SIG-M5 treated with dmso at 0.1 percent for 504 hours (cell line): Measurements from ENCODE around the gene CATSPER4.

Experiments
- DNase-seq: peaks from one replicate; lab custom pipeline; 2025; ENCODE audit not compliant: unreplicated experiment; lab: John Stamatoyannopoulos, UW

The CATSPER4 gene

GRCh38 chr1:26164036-26164860, 26.2 kb upstream of the CATSPER4 start:
- no peak for DNase-seq

- DNase-seq, result no peak
These were observed 25.2 kb upstream of the CATSPER4 start for GRCh38 chr1:26164861-26165842.

DNA sequence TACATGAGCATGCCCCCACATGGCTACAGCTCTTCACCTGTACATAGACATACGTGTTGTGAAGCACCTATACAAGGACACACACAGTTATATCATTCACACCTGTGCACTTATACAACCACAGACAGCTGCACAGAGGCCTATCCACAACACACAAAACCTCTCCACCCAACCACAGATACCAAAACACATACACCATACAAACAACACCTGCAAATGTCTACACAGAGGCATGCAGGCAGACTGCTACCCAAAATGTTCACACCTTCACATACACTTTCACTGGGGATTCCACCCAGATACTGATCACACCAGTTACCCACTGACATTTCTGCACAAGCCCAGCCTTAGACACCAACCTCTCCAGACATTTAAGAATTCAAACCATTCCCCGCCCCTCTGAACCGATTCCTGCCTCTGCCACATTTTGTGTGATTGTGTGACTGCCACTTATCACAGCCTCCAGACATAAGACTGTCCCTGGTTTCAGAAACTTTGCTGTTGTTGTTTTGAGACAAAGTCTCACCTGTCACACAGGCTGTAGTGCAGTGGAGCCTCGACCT, 23.6 kb upstream of the CATSPER4 start:
- no peak for DNase-seq

GRCh38 chr1:26168410-26169197, 21.8 kb upstream of the CATSPER4 start, which contains the start of gene C1orf232:
TSS of gene C1orf232 (minus strand) at chr1:26168963. CDS start at chr1:26168499, 464 bp downstream.
- no peak for DNase-seq

GRCh38 chr1:26169198-26169554, 21.2 kb upstream of the CATSPER4 start:
- DNase-seq, result no peak

- peak; percentile 86 for DNase-seq
These were observed 20.5 kb upstream of the CATSPER4 start, which contains the start of gene ZNF593 for GRCh38 chr1:26169669-26170471. TSS of gene ZNF593 (plus strand) at chr1:26169908. CDS start at chr1:26169984, 76 bp downstream.

GRCh38 chr1:26170472-26170821, 20.0 kb upstream of the CATSPER4 start:
- no peak for DNase-seq

- DNase-seq, result no peak
These were observed 19.0 kb upstream of the CATSPER4 start, which contains the start of gene ZNF593OS for GRCh38 chr1:26171084-26172072. TSS of gene ZNF593OS (minus strand) at chr1:26171832. CDS start at chr1:26171661, 171 bp downstream.

DNA sequence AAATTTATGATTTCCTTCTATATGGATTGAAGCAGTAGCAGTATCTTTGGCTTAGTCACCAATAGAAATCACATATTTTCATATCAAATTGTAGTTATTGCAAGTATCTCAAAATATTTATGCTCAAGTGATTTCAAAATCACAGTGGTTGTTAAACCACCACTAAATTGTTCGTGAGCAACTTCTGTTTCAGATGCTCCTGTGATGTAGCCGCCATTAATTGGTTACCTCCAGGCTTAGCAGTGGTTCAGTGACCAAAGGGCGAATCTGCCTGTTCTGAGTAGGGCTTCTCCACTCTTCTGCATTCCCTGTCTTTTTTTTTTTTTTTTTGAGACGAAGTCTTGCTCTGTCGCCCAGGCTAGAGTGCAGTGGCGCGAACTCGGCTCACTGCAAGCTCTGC, 15.1 kb upstream of the CATSPER4 start:
- DNase-seq, result no peak

DNA sequence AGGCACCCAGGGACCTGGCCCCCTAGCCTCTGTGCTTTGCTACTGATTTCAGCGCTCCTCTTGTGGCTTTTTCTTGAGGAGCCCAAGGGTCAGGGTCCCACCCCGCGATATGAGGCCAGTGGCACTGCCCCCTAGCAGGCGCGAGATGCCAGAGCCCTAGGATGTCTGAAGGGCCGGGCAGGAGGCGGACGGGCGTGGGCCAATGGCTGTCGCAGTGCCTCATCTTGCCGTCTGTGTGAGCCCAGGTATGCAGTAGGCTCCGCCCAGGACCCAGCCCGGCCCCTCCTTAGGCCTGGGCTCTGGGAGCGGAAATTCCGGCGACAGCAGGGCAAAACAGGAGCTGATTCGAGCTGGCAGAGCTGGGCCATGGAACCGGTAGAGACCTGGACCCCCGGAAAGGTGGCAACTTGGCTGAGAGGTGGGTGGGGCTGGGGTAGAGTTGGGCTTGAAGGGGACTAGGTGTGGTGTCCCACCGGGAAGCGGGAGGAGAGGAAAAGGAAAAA, 13.2 kb upstream of the CATSPER4 start, which contains the start of gene CNKSR1:
Gene CNKSR1 (plus strand): TSS at position 310 of the 503 bp plus-strand sequence. CDS start 57 bp downstream, at position 367.
- peak; percentile 40 for DNase-seq

DNA sequence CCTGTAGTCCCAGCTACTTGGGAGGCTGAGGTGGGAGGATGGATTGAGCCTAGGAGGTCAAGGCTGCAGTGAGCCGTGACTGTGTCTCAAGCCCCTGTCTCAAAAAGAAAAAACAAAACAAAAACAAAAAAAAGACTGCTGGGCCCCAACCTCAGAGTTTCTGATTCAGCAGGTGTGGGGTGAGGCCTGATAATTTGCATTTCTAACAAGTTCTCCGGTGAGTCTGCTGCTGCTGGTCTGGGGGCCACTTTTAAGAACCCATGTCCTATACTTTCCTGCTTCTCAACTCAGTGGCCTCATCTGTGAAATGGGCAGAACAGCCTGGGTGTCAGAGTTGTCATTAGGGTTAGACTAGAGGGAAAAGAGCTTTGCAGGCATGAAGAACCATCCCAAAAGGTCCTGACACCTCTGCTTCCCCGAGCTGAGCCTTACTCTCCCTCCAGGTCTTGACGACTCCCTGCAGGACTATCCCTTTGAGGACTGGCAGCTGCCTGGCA, 10.3 kb upstream of the CATSPER4 start:
- no peak for DNase-seq

- no peak for DNase-seq
These were observed 8.6 kb upstream of the CATSPER4 start for GRCh38 chr1:26181586-26182382.

DNA sequence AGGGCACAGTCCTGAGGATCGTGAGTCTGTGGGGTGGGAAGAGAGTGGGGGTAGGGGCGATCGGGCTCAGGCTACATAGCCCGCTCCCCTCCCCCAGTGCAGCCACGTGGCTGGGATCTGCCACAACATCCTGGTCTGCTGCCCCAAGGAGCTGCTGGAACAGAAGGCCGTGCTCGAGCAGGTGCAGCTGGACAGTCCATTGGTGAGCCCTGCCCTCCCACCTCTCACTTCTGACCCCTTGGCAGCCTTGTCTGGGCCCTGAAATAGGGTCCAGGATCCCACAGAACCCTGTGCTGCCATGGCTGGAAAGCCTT, 8.1 kb upstream of the CATSPER4 start:
- no peak for DNase-seq

DNA sequence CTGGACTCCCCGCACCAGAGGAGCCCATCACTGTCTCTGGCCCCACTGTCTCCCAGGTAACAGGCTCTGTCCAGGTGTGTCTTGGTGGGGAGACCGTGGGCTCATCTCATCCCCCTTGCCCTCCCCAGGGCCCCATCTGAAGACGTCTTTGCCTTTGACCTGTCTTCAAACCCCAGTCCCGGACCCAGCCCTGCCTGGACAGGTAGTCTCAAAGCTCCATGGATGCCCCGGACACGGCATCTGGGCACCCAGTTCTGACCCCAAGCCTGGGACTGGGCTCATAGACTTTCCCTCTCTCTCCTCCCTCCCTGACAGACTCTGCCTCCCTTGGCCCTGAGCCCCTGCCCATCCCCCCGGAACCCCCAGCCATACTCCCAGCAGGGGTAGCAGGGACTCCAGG, 6.3 kb upstream of the CATSPER4 start:
- DNase-seq, result no peak

DNA sequence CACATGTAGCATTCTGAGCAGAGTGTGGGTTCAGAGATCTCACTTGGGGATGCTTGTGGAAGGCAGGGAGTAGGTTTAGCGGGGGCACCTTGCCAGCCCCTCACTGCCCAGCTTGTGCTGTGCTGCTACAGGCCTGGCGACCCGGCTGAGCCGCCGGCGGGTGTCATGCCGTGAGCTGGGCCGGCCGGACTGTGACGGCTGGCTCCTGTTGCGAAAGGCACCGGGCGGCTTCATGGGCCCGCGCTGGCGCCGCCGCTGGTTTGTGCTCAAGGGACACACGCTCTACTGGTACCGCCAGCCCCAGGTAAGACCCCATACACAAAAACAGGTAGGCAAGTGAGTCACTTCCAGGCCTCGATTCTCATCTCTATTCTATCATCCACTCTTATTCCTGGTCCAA, 5.5 kb upstream of the CATSPER4 start:
- DNase-seq, result no peak

- no peak for DNase-seq
These were observed 2.5 kb upstream of the CATSPER4 start for GRCh38 chr1:26187882-26188281.

DNA sequence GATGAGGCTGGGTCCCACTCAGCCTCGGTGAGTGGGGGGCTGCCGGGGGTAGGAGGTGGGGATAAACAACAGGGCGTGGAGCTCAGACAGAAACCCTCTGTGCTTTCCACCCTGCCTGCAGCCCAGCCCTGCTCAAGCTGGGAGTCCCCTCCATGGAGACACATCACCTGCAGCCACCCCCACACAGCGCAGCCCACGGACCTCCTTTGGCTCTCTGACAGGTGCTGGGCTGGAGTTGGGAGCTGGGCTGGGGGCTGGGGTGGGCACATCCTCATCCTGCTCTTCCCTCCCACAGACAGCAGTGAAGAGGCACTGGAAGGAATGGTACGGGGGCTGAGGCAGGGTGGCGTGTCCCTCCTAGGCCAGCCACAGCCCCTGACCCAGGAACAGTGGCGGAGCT, 1.9 kb upstream of the CATSPER4 start:
- DNase-seq, result no peak
